Right forelimb (tissue), 1 donor: ENCODE measurements around the gene PPRC1.

Experiments used
- DNase-seq: peaks from one replicate; pipeline ENCODE4 v3.0.0-alpha.2; 2018

PPRC1 gene

DNA sequence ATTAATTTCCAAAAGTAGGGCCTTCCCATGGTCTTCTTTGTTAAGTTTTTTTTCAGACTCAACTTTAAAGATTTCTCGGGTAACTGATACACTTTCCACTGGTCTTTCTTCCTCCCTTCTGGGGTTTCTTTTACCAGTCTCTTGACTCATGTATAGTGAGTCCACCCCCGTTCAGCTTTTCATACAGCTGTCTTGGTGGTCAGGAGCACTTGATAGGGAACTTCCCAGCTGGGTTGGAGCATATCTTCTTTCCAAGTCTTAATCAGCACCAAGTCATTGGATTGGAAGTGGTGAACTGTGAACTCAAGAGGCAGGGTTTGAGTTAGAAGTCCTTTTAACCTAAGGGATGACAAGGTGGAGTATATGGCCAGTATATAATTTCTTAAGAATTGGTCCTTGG, 64.1 kb downstream of the PPRC1 start:
- no peak for DNase-seq

DNA sequence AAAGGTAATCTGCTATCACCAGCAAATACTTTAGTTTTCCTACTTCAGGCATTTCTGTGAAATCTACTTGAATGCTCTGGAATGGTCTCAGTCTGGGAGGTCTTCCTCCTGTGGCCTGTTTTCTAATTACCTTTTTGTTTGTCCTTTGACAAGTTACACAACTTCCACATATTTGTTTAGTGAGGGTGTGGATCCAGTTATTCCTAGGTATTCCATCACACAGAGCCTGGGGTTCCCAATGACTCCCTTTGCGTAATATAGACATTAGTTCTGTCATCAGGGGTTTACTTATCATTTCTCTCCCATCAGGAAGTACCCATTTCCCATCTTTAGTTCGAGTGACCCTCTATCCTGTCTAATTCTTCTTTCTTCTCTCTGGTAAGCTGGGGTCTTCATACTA, 65.2 kb downstream of the PPRC1 start:
- DNase-seq, result no peak
